Stimulated activated CD8-positive, alpha-beta memory T cell treated with anti-CD3 and anti-CD28 coated beads, Interleukin-15, amount 100 ng/mL, for 24 hours (primary cell): ENCODE data around the gene MAML3.

ENCODE experiments used
- DNase-seq: peaks from one replicate; pipeline ENCODE4 v3.0.0-alpha.2; 2020; ENCODE audit warnings: low read depth

The MAML3 gene

DNA sequence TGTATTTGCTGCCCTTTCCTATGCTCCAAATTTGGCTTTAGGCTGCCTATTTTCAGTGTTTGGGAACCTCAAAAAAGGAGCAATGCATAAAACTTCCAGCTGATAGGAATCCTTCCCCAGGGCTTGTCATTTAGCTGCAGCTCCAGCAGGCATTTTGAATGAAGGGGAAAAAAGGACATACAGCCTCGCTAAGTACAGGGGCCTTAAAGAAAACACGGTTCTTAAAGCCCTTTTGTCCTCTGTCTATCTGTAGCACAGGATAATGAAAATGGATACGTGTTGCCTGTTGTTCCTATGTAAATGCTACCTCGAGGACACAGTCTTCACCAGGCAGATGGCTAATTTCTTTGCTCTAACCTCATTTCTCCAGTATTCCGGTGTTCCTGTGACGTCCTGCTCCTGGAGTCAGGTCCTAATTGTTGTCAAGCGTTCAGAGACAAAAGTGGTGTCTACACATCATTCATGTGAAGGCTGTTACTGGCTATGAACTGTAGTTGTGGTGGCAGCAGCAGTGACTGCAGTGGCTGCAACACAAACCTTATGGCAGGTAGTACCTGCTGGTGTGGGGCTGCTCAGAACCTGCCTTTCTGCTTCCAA is 371.0 kb downstream of the MAML3 start:
- no peak for DNase-seq

DNA sequence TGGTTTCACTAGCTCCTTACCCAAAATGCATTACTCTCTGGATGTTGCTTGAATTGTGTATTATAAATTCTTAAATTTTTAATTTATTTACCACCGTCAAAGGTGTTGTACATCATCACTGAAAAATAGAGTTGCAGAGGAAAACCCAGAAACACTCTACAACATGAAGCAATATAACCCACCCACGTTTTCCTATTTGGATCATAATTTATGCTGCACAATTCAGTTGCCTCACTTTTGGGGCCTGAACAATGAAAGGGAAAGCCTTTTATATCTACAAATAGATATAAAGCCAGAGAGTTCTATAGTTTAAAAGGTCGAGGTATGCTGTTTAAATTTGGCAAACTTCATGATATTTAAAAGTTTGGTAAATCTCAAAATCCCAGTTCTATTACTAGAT is 372.9 kb downstream of the MAML3 start:
- no peak for DNase-seq

DNA sequence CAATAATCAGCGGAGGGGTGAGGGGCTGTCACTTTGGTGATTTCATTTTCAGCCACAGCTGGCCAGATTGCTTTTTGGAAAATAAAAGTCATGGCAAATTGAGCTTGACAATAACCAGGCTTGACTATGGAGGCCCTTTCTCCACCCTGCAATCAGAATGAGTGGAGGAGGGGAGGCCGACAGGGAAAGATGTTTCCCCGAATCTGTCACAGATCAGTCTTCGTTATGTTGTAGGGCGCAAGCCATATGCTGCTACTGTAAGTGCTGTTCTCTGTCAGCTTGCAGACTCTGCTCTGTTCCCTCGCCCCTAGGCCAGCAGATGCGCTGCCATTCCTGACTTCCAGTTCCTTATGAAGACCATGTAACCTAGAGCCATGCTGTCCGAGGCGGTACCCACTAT is 374.3 kb downstream of the MAML3 start:
- no peak for DNase-seq

DNA sequence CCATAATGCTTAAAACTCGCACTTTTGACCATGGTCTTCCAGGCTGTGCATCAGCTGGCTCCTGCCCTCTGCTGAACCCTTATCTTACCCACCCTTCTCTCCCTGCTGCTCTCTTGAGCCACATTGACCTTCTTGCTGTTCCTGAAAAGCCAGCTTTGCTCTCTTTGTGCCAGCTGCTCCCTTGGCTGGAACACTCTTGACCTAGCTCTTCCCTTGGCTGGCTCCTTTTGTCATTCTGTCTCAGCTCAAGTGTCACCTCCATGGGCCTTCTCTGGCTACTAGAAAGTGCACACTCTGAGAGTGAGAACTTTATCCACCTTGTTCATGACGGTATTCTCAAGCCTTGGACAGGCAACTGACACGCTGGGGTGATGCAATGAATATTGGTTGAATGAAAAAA is 376.2 kb downstream of the MAML3 start:
- DNase-seq = no peak

DNA sequence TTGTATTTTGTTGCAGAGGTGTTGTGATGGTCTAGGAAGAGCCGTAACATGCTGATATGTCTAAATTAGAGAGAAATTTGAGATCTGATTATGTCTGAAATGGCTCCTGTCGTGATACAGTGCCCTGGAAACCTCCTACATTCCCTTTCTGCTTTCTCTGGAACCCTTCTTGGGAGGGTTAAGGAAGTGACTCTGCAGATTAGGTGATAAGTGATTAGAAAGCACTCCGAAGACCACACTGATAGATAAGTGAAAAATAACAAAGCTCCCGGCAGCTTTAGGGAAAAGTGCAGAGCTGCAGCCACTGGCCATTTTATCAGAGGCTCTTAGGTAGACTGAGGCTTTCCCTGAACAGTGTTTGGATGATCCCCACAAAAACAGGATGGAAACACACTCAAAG is 377.7 kb downstream of the MAML3 start:
- DNase-seq = no peak

DNA sequence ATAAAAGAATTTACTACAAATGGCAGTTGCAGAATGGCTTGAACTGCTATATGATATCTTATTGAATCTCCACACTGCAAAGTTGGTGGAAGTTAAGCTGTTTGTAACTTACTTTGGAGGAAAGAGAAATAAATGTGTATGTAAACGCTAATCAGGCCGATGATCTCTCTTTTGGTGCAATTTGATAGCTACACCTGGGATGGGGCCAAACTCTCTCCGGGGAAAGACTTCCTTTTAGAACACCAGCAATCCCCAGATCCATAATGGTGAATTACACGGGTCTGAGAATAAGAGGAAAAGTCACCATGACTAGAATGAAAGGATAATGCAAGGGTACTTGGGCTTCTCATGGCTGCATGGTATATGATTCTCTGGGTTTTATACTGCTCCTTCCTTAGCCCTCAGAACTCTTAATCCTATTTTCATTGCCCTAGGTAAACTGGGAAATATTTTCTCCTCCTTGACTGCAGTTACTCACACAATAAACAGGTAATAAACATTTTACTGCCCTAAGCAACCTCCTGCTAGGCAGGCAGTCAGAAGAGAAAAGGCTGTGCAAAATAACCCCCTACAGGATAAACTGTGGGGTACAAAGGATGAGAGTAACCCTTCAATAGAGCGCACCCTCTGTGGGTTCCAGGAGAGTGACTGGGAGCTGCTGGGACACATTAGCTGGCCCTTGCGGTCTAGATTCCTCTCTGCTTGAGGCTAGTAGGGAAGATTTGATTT is 379.1 kb downstream of the MAML3 start:
- no peak for DNase-seq

DNA sequence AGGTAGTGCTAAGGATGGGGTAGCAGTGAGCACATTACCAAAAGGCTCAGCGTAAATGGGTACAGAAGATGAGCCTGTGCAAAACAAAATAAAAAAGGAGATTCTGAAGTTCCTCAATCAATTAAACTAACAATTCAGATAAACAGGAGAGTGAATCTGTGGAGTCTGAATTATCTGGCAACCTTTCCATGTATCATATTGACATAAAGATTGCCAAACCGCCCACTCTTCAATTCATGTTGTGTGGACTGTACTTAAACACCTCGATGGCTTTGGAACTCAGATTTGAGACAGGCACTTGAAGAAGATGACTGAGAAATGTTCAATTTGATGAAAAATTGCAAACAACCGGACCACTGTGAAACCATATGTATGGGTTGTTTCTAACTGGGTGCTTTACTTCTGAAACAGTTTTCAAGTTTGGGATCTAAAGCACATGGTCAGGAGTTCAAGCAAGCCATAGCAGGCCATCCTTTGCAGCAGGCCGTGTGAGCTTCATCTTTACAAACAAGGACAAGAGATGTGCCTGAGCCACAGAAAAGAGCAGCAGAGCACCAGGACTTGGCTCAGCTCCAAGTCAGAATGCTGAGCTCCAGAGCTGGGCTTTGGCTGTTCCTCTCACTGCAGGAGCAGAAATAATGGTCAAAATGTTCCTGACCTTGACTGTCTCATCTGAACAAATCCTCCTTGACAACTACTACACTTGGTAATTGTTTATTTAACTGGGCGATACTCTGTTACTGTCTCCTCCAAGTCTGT is 380.2 kb downstream of the MAML3 start:
- DNase-seq = no peak

DNA sequence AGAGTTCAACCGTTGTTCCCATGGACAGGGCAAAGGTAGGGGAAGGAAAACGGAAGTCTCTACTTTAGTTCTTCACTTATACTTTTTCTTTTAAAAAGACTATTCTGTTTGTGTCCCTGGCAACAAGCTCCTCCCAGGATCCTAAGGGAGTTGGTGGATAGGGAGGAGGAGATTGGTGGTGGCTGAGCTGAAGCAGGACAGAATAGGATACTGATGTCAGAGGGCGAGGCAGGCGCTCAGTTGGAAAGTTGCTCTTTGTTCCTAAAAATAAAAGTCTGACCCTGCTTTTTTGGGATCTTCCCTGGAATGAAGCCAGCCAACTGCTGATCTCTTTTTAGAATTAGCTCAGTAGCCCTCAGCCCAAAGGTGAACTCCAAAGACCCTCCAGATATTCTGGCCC is 383.6 kb downstream of the MAML3 start:
- DNase-seq = no peak

DNA sequence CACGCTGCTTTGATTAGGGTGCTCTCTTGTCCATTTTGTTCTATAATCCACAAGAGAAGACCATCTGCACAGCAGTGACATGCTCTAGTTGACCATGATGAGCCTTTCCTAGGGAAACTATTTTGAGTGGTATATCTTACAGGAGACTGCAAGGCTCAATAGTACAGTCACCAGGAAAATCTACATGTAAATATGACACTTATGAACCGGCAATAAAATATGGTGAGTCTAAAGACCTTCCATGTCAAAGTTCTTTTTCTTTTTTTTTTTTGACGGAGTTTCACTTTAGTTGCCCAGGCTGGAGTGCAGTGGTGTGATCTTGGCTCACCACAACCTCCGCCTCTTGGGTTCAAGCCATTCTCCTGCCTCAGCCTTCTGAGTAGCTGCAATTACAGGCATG is 384.6 kb downstream of the MAML3 start:
- DNase-seq = no peak

DNA sequence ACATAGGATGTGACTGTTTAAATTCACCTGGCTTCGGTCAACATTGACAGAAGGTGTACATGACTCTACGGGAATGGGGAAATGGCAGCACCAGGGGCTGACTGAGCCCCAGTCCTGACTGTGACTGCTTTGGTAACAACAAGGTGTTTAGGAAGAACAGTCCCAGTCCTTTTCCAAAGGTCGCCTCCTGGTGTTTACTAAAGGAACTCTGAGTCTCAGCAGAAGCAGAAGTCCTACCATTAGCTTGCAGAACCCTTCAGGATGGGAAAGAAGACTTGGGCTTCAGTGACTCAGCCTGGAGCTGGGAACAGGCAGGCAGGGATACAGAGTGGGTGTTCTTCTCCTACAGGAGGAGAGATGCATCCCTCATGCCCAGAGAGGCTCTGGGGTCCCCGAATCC is 385.1 kb downstream of the MAML3 start:
- DNase-seq = no peak

DNA sequence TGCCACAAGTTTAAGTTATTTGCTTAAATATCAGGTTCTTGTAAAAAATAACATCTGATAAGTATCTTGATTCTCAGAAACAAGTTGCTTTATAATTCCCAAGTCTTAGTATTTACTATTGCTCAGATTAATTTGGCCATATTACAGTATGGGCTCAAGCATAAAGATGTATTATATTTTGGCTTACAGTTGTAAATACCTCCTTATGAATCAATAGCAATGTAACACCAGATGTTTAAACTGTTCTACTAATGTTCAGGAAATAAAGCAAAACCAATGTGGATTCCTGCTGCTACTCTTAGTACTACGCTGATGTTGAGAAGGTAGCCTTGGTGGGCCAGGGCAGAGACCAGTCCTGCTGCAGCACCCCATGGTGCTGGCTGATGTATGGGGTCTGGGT is 385.6 kb downstream of the MAML3 start:
- DNase-seq = no peak

DNA sequence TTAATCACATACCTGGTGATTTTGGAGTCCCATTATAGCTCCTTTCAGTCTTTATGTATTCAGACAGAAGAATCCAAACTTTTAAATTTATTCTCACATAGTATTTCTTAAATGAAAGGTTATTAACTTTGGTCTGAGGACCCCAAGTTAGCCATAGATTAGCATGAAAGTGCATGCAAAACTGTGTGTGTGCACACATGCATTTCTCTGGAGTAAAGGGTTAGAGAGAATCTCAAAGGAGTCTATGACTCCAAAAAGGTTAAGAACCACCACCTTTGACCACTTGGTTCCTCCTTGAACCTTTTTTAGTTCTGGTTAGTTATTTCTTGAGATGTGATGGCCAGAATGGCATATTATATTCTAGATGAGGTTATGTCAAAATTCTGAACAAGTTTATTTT is 386.4 kb downstream of the MAML3 start:
- DNase-seq = no peak

DNA sequence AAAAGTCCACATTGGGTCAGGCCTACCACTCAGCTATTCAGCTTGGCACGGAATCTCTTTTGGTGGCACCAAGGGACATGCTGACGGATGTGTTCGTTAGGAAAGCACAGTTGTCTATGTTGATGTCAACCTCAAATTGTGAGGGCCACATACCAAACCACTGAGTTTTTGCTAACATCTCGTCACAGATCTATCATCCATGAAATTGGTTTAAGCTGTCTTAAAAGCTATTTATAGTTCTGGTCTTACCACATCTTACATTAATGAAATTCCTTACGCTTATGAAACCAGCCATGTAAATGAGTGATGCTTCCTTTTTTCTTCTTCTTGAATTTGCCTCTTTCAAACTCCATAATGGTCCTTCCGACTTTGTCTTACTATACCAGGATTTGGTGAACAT is 386.8 kb downstream of the MAML3 start:
- DNase-seq = no peak

DNA sequence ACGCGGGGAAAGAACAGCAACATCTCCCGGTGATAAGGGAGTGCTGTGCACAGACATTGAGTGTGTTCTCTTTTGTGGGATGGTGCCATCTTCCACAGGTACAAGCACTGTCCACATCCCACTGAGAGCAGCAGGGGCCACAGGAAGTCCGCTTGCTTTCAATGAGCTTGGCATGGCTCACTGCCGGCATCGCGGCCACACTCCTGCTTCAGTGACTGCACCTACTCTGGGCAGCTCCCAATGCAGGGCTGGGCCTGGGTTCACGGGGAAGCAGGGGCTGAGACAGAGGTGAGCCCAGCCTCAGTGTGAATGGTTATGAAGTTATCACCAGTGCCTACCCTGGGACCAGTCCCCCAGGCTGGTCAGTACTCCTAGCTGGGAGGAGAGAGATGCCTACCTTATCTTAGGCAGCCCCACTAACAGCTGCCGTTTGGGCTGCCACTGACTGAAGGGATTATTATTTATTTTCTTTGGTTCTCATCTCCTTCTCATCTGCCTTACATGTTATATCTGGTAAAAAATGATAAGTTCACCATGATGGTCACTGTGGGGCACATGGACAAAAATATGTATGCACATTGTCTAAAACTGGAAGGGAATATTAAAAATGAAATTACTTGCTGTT is 389.2 kb downstream of the MAML3 start:
- no peak for DNase-seq

DNA sequence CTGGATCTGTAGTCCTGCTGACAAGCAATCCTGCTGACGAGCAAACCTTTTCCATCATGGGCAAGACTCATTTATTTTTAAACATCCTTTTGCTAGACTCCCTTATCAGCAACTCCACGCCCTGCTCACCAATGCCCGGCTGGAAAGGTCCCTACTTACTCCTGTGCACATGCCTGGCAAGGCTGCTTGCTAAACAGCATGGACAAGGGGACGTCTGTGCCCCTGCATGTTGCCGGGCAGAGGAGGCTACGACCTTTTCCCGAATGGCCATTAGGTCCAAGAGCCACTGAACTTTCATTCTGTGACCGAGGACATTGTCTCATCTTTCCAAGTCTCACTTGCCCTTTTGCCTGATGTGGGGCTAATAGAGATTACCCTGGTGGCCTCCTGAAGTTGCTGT is 389.8 kb downstream of the MAML3 start:
- DNase-seq = no peak

DNA sequence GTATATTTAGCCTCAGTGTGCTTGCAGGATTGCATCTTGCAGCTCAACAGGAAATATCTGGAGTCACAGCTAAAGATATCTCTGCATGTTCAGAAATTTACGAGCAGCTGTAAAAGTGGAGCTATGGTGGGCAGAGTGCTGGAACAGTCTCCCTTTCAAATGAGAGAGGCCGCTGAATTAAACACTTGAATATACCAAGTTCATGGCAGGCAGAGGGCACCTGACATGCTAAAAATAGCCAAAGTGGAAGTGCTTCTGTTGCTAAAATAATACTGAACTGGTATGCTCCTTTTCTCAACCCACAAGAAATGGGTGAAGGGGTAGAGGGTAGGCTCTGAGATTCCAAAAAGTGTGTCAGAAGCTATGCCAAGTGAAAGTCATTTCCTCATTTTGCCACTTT is 390.3 kb downstream of the MAML3 start:
- no peak for DNase-seq

DNA sequence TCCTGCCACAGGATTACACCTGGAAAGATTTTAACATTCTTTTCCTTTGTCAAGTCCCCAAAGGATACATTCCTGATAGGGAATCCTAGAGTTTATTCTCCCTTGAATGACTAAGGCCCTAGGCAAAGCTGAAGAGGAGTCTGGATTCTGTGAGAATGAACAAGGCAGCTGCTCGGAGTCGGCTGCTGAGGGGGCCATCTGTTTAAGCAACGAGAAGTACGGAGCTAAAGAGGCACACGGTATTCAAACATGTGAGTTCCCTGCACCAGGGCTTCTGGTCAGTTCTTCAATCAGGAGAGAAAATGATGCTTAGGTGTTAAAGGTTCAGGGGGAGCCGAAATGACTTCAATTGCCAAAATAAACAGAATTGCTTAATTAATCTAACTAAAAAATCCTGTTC is 390.8 kb downstream of the MAML3 start:
- DNase-seq = no peak

DNA sequence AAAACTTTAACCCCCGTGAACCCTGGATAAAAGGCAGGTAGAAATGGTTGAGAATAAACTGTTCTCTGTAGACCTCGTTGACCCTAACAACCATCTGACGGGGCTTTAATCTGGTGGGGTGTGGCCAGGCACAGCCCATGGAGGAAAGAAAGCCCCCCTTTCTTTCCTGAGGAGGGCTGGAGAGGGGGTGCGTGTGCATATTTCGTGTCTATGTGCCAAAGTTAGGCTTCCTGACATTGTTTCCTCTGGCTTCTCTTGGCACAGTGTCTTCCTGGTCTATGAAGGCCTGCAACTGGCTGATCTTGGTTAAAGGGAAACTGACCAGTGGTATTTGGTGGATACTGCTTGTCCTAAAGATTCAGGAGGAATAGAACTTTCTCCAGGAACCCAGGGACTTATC is 391.3 kb downstream of the MAML3 start:
- DNase-seq = no peak

DNA sequence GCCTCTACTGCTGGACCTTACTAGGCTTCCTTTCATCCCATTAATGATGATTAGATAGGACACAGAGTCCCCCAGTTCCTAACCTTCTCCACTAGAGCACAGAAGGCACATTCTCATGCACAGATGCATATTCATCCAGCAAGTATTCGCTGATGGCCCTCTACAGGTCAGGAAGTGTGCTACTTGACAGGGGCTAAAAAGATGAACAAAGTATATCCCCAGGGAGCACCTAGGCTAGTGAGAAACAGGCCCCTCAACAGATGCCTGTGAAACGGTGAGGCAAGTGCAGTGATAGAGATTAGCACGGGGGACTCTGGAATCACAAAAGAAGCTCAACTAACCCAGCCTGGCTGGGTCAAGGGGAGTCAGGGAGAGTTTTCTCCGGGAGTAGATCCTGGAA is 392.5 kb downstream of the MAML3 start:
- no peak for DNase-seq

DNA sequence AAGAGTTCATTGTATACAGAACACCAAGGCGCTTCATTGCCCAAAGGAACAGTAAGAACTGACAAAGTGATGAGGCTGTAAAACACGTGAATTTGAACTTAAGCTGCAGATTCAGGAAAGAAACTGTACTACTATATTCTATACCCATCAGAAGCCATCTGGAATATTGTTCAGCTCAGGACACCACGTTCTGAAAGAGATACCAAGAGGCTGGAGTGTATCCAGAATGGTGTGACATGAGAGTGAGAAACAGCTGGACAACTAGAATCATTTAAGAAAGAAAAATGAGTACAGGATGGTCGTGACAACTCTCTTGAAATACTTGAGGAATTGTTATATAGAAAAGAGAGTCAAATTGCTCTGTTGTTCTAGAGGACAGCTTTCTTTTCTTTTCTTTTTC is 393.4 kb downstream of the MAML3 start:
- DNase-seq = no peak

DNA sequence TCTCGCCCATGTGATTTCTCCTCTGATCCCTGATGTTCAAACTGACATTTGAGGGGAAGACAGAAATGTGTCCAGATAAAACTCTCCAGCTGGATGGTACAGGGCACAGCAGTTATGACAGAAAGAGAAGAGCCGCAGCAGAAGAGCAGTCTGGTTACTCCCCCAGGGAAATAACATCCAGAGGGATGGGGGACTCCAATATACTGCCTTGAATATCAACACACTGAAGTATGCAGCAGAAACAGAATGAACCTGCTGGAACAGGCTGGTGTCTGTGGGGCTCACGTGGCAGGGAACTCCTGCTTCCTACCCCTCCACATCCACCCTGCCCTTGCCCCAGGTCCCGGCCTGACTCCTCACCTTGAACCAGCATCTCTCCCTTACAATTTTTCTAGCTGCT is 394.9 kb downstream of the MAML3 start:
- DNase-seq = no peak

DNA sequence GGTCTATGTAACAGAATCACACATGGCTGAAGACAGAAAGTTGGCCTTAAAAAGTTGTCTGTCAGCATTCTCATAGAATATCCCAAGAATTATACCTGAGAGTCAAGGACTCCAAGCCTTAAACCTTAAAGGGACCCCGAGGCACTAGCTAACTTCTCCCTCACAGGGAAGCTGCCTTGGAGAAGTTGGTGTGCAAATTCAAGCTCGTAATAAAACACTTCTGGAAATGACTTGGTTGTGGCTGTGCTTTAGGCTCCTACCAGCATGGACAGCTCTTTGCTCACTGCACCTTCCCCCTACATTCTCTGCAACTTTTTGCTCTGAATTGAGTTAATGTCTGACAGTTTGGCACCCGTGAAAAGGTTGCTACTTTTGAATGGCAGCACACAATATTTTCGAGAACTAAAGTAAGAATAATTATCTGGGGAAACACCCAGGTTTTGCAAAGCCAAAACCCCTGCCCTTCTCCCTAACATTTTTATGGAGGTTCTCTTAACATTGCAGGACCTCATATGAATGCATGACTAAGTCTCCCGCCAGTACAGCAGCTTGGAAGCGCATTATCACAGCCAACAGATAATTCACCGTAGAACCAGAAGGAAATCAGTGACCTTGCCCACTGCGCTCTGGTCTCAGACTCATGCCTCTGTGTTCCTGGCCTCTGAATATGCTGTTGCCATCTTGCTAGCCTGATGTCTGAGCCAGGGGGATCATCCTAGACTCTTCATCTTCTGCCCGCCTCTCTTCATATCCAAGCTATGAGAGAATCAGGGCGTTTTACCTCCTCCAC is 397.4 kb downstream of the MAML3 start:
- DNase-seq = no peak
